VCaP (cell line): Measurements from ENCODE around the gene ELK4.
A peak's percentile ranks its signal among the peaks of the same experiment; 100 is the strongest.

ENCODE experiments used
- H3K27ac ChIP-seq: fragments of 450-650 bp; 2 replicates; pipeline ENCODE4 v1.5.1; 2017
- TF ChIP-seq, protein P1 (sequence below): fragments of 450-650 bp; conservative IDR thresholded peaks from 2 replicates; pipeline ENCODE4 v1.5.1; 2017; ENCODE audit warnings: mild to moderate bottlenecking, moderate library complexity

The ELK4 gene

DNA sequence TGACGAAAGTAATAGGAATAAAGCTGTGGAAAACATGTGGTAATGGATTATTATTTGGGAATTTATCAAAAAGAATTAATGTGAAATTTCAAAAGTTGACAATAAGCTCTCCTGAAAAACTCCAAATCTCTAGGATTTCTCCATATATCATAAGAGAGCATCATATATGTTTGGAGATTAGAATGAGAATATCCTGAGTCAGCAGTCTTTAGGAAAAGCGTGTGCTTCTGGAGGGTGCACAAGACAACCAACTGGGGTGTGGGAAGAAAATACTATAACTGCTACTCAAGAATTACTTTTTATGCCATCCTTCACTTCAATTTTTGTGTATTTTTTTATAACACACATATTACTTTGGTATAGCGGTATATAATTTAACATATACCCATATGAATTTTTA is 19.7 kb downstream of the ELK4 start:
- TF ChIP-seq, protein P1, sequence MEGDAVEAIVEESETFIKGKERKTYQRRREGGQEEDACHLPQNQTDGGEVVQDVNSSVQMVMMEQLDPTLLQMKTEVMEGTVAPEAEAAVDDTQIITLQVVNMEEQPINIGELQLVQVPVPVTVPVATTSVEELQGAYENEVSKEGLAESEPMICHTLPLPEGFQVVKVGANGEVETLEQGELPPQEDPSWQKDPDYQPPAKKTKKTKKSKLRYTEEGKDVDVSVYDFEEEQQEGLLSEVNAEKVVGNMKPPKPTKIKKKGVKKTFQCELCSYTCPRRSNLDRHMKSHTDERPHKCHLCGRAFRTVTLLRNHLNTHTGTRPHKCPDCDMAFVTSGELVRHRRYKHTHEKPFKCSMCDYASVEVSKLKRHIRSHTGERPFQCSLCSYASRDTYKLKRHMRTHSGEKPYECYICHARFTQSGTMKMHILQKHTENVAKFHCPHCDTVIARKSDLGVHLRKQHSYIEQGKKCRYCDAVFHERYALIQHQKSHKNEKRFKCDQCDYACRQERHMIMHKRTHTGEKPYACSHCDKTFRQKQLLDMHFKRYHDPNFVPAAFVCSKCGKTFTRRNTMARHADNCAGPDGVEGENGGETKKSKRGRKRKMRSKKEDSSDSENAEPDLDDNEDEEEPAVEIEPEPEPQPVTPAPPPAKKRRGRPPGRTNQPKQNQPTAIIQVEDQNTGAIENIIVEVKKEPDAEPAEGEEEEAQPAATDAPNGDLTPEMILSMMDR, result no peak
- H3K27ac ChIP-seq, result peak overlapping the region; percentile 93

DNA sequence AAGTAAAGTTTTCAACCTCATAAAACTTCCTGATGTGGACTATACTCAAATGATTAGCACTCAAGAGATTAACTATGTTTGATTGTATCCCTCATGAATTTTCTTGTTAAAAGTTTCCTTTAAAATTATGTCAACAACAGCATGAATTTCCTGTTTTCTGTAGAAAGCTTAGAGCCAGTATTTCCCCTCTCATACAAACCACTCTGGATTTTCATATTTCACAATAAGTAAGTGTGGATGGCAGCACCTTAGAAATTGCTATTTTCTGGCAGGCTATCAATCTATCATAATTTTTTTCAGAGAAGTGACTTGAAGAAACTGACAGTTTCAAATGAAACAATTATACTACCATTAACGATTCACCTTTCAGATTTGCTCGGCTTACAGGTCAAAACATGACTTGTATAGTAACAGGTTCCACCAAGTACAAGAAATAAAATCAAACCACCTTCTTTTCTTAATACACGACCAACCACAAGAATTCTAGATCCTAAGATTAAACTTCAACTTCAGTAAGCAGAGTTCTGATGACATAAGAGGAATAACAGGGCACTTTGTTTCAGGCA is 20.8 kb downstream of the ELK4 start:
- TF ChIP-seq, protein P1, result no peak
- peak overlapping the region; percentile 93 for H3K27ac ChIP-seq

DNA sequence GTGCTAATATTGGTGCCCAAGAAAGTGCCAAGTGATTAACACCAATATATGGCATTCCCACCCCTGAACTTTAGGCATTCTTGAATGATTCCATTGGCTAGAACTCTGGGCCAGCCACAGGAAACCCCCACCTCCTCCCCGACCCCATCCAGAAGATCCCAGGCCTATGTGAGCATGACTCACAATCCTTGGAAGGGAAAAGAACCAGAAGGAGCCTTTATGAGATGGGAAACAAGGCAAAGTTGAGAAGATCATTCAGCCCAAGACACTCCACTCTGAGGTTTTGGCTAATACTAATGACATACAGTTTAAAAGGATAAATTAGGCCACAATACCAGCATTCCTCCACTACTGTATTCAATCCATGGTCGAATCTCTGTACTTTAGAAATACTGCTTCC is 21.8 kb downstream of the ELK4 start:
- H3K27ac ChIP-seq, result peak overlapping the region; percentile 93
- TF ChIP-seq, protein P1, result no peak

DNA sequence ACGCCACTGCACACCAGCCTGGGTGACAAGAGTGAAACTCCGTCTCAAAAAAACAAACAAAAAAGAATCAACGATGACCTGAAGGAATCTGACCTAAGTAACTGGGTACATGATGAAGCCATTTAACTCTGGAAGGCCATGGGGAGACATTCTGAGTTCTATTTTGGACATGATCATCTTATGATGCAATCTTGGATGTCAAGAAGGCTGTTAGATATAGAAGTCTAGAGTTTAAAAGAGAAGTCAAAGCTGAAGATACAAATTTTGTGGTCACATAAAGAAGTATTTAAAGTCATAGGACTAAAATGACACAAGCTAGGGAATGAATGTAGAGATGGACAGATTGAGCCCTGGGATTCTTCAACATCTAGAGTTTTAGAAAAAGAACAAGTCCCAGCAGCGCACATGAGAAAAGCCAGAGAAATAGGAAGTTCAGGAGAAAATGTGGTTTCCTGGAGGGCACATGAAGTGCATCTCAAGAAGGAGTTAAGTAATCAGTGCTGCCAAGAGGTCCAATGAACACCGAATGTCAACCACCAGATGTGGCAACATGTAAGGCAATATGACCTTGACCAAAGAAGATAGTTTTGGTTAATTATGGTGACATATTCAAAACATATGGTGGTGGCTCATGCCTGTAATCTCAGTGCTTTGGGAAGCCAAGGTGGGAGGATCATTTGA is 26.8 kb downstream of the ELK4 start:
- TF ChIP-seq, protein P1, result no peak
- H3K27ac ChIP-seq, result no peak overlapping the region

DNA sequence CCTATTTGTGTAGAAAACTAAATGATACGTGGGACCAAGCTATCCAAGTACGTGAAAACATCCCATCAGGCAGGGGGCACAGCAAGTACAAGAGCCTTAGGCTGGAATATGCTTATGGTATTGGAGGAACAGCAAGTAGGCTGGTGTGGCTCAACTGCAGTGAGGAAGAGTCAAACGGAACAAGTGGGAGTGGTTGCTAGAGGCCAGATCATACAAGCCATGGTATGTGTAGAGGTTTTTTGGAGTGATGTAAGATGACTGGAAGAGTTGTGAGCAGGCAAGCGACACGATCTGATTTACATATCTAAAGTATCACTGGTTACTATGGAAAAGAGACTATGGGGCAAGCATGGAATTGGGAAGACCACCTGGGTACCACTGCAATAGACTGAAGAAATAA is 27.8 kb downstream of the ELK4 start:
- H3K27ac ChIP-seq, result no peak overlapping the region
- TF ChIP-seq, protein P1, result no peak

DNA sequence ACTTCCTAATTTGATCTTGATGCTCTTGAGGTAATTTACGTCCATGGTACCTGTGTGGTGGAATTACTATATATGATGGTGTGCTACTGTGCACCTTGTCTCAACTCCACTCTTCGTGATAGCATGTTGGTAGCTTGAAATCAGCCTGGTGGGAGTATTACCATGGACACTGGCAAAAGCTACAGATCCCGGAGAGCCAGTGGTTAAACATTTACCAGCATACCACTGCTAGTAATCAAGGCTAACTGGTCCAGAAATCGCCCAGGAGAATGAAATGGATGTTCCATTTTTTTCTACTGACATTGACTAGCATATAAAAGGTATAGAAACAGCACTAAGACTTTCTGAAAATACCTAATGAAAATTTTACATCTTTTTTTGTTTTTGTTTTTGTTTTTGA is 30.6 kb downstream of the ELK4 start:
- H3K27ac ChIP-seq, result peak overlapping the region; percentile 90
- TF ChIP-seq, protein P1, result no peak

DNA sequence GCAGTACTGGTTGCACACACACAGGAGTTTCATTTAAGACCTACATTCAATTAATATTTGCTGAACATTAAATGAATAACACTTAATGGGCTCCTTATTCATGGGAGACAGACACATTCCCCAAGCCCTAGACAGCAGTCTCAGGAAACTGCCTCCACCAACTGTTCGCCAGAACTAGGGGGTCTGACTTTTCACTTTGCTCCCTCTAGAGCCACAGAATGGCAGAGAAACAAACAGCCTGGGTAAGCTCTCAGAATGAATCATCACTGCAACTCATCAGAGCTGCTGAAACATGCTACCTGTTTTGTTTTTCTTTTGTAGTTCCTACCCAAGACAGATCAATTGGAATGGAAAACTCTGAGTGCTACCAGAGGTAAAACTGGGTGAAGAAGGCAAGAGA is 31.7 kb downstream of the ELK4 start:
- H3K27ac ChIP-seq, result peak overlapping the region; percentile 90
- TF ChIP-seq, protein P1, result no peak
